GM12878 (cell line): ENCODE results near the gene DNAJC5G. TPM values are rescaled to one million over a fixed set of nuclear protein-coding genes. Genes with fewer than 3 reads are reported as not detected.

Experiments
- ATAC-seq: fragments of 200-7000 bp; cut with Tn5 transposase; 3 replicates; pipeline ENCODE4 v1.9.1; 2020; ENCODE audit warnings: mild to moderate bottlenecking, moderate library complexity
- BruUV-seq: library from RNA; stranded (reverse); fragments of 400-500 nt; replicated peaks from 2 replicates; lab custom pipeline; 2021; lab: Mats Ljungman, UMichigan
- CTCF ChIA-PET: fragments of 300-600 bp; sonication (Branson Sonifier 250); formaldehyde crosslinking; extraction: SDS; loops from one replicate; lab custom pipeline; 2021; ENCODE audit warnings: inconsistent platforms; lab: Yijun Ruan, JAX
- POLR2A ChIA-PET: fragments of 350-600 bp; formaldehyde crosslinking; extraction: SDS; loops from one replicate; lab custom pipeline; 2021; ENCODE audit warnings: inconsistent platforms; lab: Charles Lee
- RAD21 ChIA-PET: fragments of 300-600 bp; sonication (Branson Sonifier 250); formaldehyde crosslinking; loops from one replicate; lab custom pipeline; 2023; ENCODE audit warnings: antibody characterized with exemption; ENCODE audit not compliant: unreplicated experiment; lab: Charles Lee
- SMC1A ChIA-PET: fragments of 300-600 bp; sonication (Branson Sonifier 250); formaldehyde crosslinking; loops from one replicate; lab custom pipeline; 2023; ENCODE audit not compliant: unreplicated experiment, uncharacterized antibody; lab: Charles Lee
- DNase-seq: peaks from one replicate; pipeline ENCODE4 v3.0.0-alpha.2; 2011; ENCODE audit warnings: low read depth, low spot score
- FAIRE-seq: peaks from 3 replicates; lab custom pipeline; 2011; peaks lifted over from hg19 to GRCh38; lab: Jason Lieb, UNC
- H2AFZ ChIP-seq: 2 replicates; pipeline ENCODE4 v1.6.0; 2011; ENCODE audit warnings: low read depth, low read length, control low read depth; ENCODE audit not compliant: control insufficient read depth
- H3K27ac ChIP-seq: 2 replicates; pipeline ENCODE4 v1.5.1; 2011; ENCODE audit warnings: control low read depth; ENCODE audit not compliant: control insufficient read depth, insufficient read depth
- H3K27me3 ChIP-seq, 2 experiments: replicated peaks in 1 of 2; 2 replicates each; pipeline versions ENCODE4 v1.6.0 to v1.6.1; 2011; ENCODE audit warnings: low read length in 1 of 2; ENCODE audit not compliant: control insufficient read depth in 2 of 2, insufficient read depth in 2 of 2
- H3K36me3 ChIP-seq, 2 experiments: 2 replicates each; pipeline ENCODE4 v1.5.1; 2011; ENCODE audit warnings: low read length in 1 of 2; ENCODE audit not compliant: control insufficient read depth in 2 of 2, insufficient read depth in 2 of 2
- H3K4me1 ChIP-seq: 2 replicates; pipeline ENCODE4 v1.6.1; 2011; ENCODE audit warnings: mild to moderate bottlenecking, low read length, moderate library complexity, mixed read lengths; ENCODE audit not compliant: control insufficient read depth, insufficient read depth
- H3K4me2 ChIP-seq: 2 replicates; pipeline ENCODE4 v1.6.0; 2011; ENCODE audit warnings: control low read depth; ENCODE audit not compliant: control insufficient read depth, insufficient read depth
- H3K4me3 ChIP-seq: fragments of 200-600 bp; sonication (generic); 2 replicates; pipeline ENCODE4 v1.5.1; 2016
- H3K79me2 ChIP-seq: 2 replicates; pipeline ENCODE4 v1.6.0; 2011; ENCODE audit warnings: low read length; ENCODE audit not compliant: control insufficient read depth, insufficient read depth
- H3K9ac ChIP-seq: 2 replicates; pipeline ENCODE4 v1.8.0; 2011; ENCODE audit warnings: low read length, control low read depth, mixed read lengths; ENCODE audit not compliant: control insufficient read depth, insufficient read depth
- H3K9me3 ChIP-seq: replicated peaks from 3 replicates; pipeline ENCODE4 v1.5.1; 2011; ENCODE audit warnings: mild to moderate bottlenecking, low read length; ENCODE audit not compliant: control insufficient read depth, insufficient read depth
- H4K20me1 ChIP-seq: 2 replicates; pipeline ENCODE4 v1.6.0; 2011; ENCODE audit not compliant: control insufficient read depth, insufficient read depth
- DPF2 ChIP-seq: fragments of 450-650 bp; IDR thresholded peaks from 2 replicates; pipeline ENCODE4 v1.6.1; 2017; ENCODE audit warnings: mild to moderate bottlenecking
- E4F1 ChIP-seq: fragments of 450-650 bp; IDR thresholded peaks from 2 replicates; pipeline ENCODE4 v1.6.1; 2018; ENCODE audit warnings: borderline replicate concordance, mild to moderate bottlenecking; ENCODE audit not compliant: partially characterized antibody
- EZH2 ChIP-seq: IDR thresholded peaks from 2 replicates; pipeline ENCODE4 v1.6.1; 2012; ENCODE audit warnings: low read depth, mild to moderate bottlenecking, control low read depth, inconsistent platforms, low read length, borderline replicate concordance; ENCODE audit not compliant: control insufficient read depth
- IRF4 ChIP-seq: IDR thresholded peaks from 2 replicates; pipeline ENCODE4 v1.6.1; 2011; ENCODE audit warnings: low read depth, low read length
- NFYA ChIP-seq: IDR thresholded peaks from 2 replicates; pipeline ENCODE4 v1.6.1; 2011; ENCODE audit warnings: low read depth, mild to moderate bottlenecking, low read length, improper control_type of control experiment, borderline replicate concordance
- RCOR1 ChIP-seq: conservative IDR thresholded peaks from 2 replicates; pipeline ENCODE4 v1.6.1; 2012; ENCODE audit warnings: low read depth, low read length, improper control_type of control experiment
- SUZ12 ChIP-seq: fragments of 200-600 bp; sonication (generic); IDR thresholded peaks from one replicate; pipeline ENCODE4 v1.6.1; 2018; ENCODE audit warnings: antibody characterized with exemption, mild to moderate bottlenecking; ENCODE audit not compliant: unreplicated experiment
- ZNF384 ChIP-seq: IDR thresholded peaks from 2 replicates; pipeline ENCODE4 v1.6.1; 2012; ENCODE audit warnings: low read depth, mild to moderate bottlenecking, low read length, improper control_type of control experiment, borderline replicate concordance
- WGBS: methylation state at CpG from one replicate; pipeline ENCODE4 v1.1.6; 2016; ENCODE audit warnings: low lambda C conversion rate; ENCODE audit not compliant: insufficient replicate concordance, insufficient coverage; ENCODE audit errors: missing lambda C conversion rate; 5-methylcytosine and 5-hydroxymethylcytosine counted together
- in situ Hi-C: fragments of 300-500 bp; cut with MboI; formaldehyde crosslinking; loops from 9 replicates; pipeline ENCODE4 v1.14.3; 2018; ENCODE audit warnings: mixed read lengths
- intact Hi-C: fragments of 100-400 bp; cut with micrococcal nuclease; formaldehyde crosslinking; loops from one replicate; pipeline ENCODE4 v1.14.2; 2022; ENCODE audit not compliant: unreplicated experiment
- polyA plus RNA-seq, 11 experiments: library from polyadenylated mRNA; depleted of rRNA in 4 of 11; unstranded in 6 of 11; stranded (reverse) in 5 of 11; fragments of >200 nt; fragmentation: Nextera tagmentation in 4 of 11; fragmentation: Illumina TruSeq in 1 of 11; extraction: Ambion mirVana in 4 of 11; extraction: Trizol in 1 of 11; gene quantifications; 1 replicate in 1 of 11; 2 replicates in 10 of 11; pipeline versions ENCODE4 v1.2.1 to v1.2.3, GENCODE V29; 2011 to 2016; ENCODE audit warnings: inconsistent platforms in 2 of 11, missing spikeins in 2 of 11, low read depth in 1 of 11
- total RNA-seq, 4 experiments: library from RNA; depleted of rRNA in 3 of 4; stranded (reverse); fragments of >200 nt in 3 of 4; fragmentation: Illumina TruSeq in 1 of 4; extraction: Trizol in 1 of 4; gene quantifications; 2 replicates each; pipeline versions ENCODE4 v1.2.1 to v1.2.3, GENCODE V29; 2013 to 2021
- TF ChIP-seq, protein P1 (sequence below): fragments of 450-650 bp; IDR thresholded peaks from 2 replicates; pipeline ENCODE4 v1.6.1; 2017; ENCODE audit warnings: mild to moderate bottlenecking, moderate library complexity

DNAJC5G gene
- total and polyA plus RNA-seq, 10 of the 15 experiments (the other 5 are each of a cell fraction or from before 2014, with no cell fraction given) = not detected

DNA sequence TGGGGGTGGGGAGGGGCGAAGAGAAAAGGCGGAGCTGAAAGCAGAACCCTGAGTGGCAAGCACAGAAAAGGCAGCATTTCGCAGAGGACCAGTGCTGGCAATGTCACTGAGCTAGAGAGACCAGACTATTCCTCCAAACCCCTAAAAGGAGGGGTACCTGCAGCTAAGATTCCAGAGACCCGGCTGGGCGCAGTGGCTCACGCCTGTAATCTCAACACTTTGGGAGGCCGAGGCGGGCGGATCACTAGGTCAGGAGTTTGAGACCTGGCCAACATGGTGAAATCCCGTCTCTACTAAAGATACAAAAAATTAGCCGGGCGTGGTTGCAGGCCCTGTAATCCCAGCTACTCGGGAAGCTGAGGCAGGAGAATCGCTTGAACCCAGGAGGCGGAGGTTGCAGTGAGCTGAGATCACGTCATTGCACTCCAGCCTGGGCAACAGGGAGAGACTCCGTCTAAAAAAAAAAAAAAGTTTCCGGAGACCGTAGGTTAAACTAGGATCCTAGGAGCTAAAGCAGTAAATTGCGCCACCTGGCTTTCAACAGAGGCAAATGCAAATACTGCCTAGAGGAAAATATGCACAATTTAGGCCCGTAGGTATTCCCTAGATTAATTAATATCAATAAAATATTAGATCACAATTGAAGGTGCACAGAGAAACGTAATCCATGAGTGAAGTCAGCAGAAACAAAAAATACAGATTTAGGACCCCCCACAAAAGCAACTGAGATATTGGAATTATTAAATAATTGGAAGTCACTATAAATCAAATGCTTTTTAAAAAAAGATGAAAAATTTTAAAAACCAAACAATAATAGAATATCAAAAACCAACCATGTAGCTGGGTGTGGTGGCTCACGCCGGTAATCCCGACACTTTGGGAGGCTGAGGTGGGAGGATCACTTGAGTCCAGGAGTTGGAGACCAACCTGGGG is 28.1 kb downstream of the DNAJC5G start (continued):
- TF ChIP-seq, protein P1, sequence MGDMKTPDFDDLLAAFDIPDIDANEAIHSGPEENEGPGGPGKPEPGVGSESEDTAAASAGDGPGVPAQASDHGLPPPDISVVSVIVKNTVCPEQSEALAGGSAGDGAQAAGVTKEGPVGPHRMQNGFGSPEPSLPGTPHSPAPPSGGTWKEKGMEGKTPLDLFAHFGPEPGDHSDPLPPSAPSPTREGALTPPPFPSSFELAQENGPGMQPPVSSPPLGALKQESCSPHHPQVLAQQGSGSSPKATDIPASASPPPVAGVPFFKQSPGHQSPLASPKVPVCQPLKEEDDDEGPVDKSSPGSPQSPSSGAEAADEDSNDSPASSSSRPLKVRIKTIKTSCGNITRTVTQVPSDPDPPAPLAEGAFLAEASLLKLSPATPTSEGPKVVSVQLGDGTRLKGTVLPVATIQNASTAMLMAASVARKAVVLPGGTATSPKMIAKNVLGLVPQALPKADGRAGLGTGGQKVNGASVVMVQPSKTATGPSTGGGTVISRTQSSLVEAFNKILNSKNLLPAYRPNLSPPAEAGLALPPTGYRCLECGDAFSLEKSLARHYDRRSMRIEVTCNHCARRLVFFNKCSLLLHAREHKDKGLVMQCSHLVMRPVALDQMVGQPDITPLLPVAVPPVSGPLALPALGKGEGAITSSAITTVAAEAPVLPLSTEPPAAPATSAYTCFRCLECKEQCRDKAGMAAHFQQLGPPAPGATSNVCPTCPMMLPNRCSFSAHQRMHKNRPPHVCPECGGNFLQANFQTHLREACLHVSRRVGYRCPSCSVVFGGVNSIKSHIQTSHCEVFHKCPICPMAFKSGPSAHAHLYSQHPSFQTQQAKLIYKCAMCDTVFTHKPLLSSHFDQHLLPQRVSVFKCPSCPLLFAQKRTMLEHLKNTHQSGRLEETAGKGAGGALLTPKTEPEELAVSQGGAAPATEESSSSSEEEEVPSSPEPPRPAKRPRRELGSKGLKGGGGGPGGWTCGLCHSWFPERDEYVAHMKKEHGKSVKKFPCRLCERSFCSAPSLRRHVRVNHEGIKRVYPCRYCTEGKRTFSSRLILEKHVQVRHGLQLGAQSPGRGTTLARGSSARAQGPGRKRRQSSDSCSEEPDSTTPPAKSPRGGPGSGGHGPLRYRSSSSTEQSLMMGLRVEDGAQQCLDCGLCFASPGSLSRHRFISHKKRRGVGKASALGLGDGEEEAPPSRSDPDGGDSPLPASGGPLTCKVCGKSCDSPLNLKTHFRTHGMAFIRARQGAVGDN = no peak
- TF ChIP-seq, all 136 proteins: peak for 13

DNA sequence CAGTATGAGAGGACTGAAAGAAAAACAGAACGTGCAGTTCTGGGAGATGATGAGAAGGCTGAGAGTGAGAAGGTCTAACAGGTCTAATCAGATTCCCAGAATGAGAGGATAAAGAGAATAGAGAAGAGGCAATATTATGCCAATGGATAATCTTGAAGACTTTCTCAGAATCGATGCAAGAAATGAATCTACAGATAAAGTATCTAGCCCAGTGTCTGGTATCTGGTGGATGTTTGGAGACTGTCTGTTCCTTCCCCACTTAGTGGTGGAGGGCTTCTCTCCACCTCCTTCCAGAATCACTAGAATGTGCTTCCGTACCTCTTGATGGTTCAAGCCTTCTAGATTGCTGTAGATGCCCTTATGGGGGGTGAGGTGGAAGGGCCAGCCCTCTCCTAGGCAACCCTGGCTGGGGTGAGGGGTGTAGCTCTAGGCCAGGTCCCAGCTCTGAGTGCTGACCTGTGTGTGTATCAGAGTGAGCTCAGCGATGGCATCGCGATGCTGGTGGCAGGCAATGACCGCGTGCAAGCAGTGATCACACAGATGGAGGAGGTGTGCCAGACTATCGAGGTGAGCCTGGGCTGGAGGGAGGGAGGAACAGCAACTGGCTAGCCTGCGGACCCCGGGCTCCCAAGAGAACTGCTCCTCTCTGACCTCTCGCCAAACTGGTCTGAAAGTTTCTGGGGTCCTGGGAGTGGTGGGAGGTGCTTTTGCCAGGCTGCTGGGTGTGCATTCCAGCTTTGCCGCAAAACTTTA is 29.4 kb downstream of the DNAJC5G start:
- ChIA-PET RAD21 (no interaction called here), POLR2A (interaction anchor here (0.5 kb wide), 1 partner anchor 256 kb away, joined by 9 read pairs; no protein-coding TSS in a partner anchor), CTCF (interaction anchor here (1.4 to 3.7 kb wide), 7 partner anchors 18 to 205 kb away, joined by 3 to 60 read pairs (median 12); partner anchors contain the start of gene MPV17), SMC1A (interaction anchor here (2.4 kb wide), 1 partner anchor 25 kb away, joined by 17 read pairs; no protein-coding TSS in a partner anchor)
- Histone ChIP-seq H3K36me3 (no peaks in the 10 kb centered on the region), H3K27ac (no peak overlapping the region), H3K27me3 (no peaks in the 10 kb centered on the region; a peak in 1 of 4 replicates), H3K4me2 (no peak overlapping the region), H2AFZ (no peak overlapping the region), H3K4me3 (no peak overlapping the region), H4K20me1 (no peaks in the 10 kb centered on the region), H3K79me2 (no peaks in the 10 kb centered on the region), H3K9ac (no peak overlapping the region), H3K9me3 (no peaks in the 10 kb centered on the region; the same call in 2 of the 3 replicates), H3K4me1 (no peaks in the 10 kb centered on the region)
- DNase-seq = no peak
- in situ Hi-C loops (no loop called here), intact Hi-C loops (loop anchor here (5.0 kb wide), 1 partner anchor 342 kb away; no protein-coding TSS in a partner anchor)
- TF ChIP-seq DPF2 = no peak
- TF ChIP-seq RCOR1 = no peak
- TF ChIP-seq SUZ12 = no peak
- no peak for TF ChIP-seq IRF4
- no peak for TF ChIP-seq E4F1
- no peak for TF ChIP-seq NFYA
- TF ChIP-seq EZH2 = no peak
- no peak for TF ChIP-seq ZNF384
- 79% methylated on average over 13 of the region's 13 CpGs for WGBS
- BruUV-seq = no TSS peak
- no peak for FAIRE-seq
- ATAC-seq = no peak
